SU-DHL-6 (cell line): ENCODE measurements around the gene TAS2R1.

Source experiments
- CTCF ChIP-seq: fragments of 200-600 bp; sonication (generic); IDR thresholded peaks from one replicate; pipeline ENCODE4 v1.5.1; 2017; ENCODE audit warnings: antibody characterized with exemption, mild to moderate bottlenecking, low read length, moderate library complexity; ENCODE audit not compliant: insufficient read depth, poor library complexity, severe bottlenecking
- EZH2phosphoT487 ChIP-seq: fragments of 200-600 bp; sonication (generic), shearing (Covaris generic); conservative IDR thresholded peaks from 2 replicates; pipeline ENCODE4 v1.6.1; 2018; ENCODE audit warnings: mild to moderate bottlenecking, antibody characterized with exemption, low read length, moderate library complexity, mixed read lengths

GRCh38 chr5:9632495-9632894 is 2.3 kb upstream of the TAS2R1 start:
- TF ChIP-seq CTCF (no peak), EZH2phosphoT487 (no peak)
